ENCODE results near the gene UXS1.

DNA sequence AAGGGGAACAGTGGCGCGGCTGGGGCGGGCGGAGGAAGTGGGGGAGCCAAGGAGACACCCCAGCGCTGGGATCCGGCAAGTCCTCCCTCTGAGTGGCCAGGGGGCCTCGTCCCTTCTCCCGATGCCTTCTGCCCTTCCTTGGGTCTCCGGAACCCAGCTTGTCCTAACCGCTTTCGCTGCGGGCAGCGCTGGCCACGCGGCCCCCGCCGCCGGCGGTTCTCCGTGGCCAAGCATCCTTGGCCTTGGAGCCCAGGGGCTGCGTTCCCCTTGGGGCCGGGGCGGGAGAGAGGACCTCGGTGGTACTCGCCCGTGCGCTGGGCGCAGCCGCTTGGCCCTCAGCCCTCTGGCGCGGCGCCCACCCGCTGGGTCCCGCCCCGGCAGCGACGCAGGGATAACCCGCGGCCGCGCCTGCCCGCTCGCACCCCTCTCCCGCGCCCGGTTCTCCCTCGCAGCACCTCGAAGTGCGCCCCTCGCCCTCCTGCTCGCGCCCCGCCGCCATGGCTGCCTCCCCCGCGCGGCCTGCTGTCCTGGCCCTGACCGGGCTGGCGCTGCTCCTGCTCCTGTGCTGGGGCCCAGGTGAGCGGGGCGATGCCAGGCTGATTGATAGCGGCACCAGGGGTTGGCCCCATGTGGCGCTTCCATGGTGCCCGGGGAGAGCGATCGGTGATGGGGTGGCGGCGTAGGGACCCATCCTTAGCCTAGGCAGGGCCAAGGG is 128.7 kb downstream of the UXS1 start:
- TF ChIP-seq, protein P1, sequence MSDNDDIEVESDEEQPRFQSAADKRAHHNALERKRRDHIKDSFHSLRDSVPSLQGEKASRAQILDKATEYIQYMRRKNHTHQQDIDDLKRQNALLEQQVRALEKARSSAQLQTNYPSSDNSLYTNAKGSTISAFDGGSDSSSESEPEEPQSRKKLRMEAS (IDR thresholded peaks at IDR 0.05) = peak; percentile 8; the same call in 1 of the 2 replicates
- TF ChIP-seq PHF8 (conservative IDR thresholded peaks at IDR 0.05; ENCODE audit: low read depth, low read length) = no peak
- no peak for TF ChIP-seq CHD2 (IDR thresholded peaks at IDR 0.05; ENCODE audit: low read length)
- TF ChIP-seq CTCF (IDR thresholded peaks at IDR 0.05; ENCODE audit: control extremely low read depth in 1 of 3, insufficient read depth in 1 of 3, low read depth in 1 of 3, low read length in 3 of 3) = no peak
- TF ChIP-seq POLR2A (IDR thresholded peaks at IDR 0.05; ENCODE audit: control extremely low read depth in 1 of 2, low read depth in 2 of 2, low read length in 2 of 2) = no peak

All from H1 (cell line).